Measurements from ENCODE around the gene NRIP1.
"Not testable (repeated sequence)": the region's sequence is repeated elsewhere in the genome, so short reads cannot be mapped to it uniquely, and the experiment has no call there.

DNA sequence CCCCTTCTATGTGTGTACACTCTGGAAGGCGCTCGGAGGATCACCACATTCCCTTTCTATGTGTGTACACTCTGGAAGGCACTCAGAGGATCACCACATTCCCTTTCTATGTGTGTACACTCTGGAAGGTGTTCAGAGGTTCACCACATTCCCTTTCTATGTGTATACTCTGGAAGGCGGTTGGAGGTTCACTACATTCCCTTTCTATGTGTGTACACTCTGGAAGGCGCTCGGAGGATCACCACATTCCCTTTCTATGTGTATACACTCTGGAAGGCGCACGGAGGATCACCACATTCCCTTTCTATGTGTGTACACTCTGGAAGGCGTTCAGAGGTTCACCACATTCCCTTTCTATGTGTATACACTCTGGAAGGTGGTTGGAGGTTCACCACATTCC is 33.9 kb downstream of the NRIP1 start:
- TF ChIP-seq, protein P1, sequence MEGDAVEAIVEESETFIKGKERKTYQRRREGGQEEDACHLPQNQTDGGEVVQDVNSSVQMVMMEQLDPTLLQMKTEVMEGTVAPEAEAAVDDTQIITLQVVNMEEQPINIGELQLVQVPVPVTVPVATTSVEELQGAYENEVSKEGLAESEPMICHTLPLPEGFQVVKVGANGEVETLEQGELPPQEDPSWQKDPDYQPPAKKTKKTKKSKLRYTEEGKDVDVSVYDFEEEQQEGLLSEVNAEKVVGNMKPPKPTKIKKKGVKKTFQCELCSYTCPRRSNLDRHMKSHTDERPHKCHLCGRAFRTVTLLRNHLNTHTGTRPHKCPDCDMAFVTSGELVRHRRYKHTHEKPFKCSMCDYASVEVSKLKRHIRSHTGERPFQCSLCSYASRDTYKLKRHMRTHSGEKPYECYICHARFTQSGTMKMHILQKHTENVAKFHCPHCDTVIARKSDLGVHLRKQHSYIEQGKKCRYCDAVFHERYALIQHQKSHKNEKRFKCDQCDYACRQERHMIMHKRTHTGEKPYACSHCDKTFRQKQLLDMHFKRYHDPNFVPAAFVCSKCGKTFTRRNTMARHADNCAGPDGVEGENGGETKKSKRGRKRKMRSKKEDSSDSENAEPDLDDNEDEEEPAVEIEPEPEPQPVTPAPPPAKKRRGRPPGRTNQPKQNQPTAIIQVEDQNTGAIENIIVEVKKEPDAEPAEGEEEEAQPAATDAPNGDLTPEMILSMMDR (optimal IDR thresholded peaks at IDR 0.05 in 1 of 3, IDR thresholded peaks at IDR 0.05 in 1 of 3, conservative IDR thresholded peaks at IDR 0.05 in 1 of 3; ENCODE audit: extremely low read depth in 1 of 3, insufficient read depth in 2 of 3, low read length in 3 of 3): not testable (repeated sequence)
- not testable (repeated sequence) for TF ChIP-seq EZH2 (IDR thresholded peaks at IDR 0.05; ENCODE audit: low read length)
